Stimulated activated CD4-positive, alpha-beta T cell treated with anti-CD3 and anti-CD28 coated beads, Interleukin-4, amount 100 ng/mL, for 4 hours (primary cell): ENCODE measurements around the gene ZC3H14.

Source experiments
- DNase-seq, 2 experiments: peaks; one replicate each; pipeline ENCODE4 v3.0.0-alpha.2; 2020

Gene ZC3H14

DNA sequence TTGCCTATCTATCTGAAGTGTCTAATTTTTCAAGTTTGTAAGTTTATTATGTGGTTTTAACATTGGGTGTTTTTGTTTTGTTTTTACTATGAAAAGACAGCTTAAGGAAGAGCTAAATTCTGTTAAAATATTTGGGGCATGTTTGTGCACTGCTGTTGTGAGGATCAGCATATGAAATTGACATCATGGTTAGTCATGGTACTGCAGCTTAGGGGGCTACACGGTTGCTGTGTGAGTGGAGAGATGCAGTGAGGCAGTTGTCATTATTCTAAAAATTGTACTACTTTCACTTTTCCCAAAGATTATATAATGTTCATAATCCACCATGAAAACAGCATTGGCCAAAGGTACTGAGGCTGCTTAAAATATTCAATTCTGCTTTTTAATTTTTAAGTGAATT, 49.0 kb downstream of the ZC3H14 start:
- DNase-seq, result no peak

DNA sequence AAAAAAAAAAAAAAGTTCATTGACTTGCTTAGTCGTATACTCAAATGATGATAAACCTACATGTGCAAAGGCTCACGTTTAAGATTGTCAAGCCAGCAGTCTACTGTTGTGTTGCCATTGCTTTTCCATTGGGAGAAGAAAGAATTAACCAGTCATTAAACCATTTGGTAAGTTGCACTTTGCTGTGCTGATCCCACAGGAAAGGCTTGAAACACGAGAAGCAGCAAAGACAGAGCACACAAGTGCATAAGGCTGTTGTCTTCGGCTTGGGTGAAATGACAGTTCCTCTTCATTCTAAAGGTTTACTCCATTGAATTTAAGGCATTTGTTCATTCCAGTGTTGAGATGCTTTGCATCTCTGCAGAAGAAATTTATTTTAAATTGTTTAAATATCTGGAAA, 50.1 kb downstream of the ZC3H14 start:
- no peak for DNase-seq

GRCh38 chr14:88613552-88614010, 50.7 kb downstream of the ZC3H14 start:
- no peak for DNase-seq

DNA sequence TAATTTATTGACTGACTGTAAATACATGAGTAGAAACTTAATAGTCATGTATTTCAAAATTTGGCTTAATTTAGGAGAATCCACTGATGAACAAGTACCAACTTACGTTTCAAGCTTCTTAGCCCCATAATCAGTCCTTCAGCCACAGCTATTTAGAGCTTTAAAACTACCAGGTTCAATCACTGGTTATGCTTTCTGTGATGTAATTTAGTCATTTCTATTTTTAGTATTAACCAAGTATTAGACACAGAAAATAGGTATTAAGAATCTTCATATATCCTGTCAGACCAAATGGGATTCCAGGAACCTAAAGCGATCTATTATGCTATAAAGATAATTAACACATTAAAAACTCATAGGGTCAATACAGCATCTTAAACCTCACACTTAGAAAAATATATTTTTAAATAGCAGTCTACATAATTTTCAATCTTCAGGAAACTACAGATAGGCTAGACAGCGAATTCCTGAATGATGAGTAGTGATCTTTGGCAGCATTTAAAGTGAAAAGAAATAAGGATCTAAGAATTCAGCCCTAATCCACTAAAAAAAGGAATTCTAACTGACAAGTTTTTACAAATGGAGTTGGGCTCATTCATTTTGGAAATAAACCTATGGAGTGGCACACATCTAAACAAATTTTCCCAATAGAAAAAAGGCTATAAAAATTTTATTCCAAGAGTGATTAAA, 51.5 kb downstream of the ZC3H14 start:
- DNase-seq, result no peak

- DNase-seq, result no peak
Measured at GRCh38 chr14:88616697-88617096, 53.9 kb downstream of the ZC3H14 start.

DNA sequence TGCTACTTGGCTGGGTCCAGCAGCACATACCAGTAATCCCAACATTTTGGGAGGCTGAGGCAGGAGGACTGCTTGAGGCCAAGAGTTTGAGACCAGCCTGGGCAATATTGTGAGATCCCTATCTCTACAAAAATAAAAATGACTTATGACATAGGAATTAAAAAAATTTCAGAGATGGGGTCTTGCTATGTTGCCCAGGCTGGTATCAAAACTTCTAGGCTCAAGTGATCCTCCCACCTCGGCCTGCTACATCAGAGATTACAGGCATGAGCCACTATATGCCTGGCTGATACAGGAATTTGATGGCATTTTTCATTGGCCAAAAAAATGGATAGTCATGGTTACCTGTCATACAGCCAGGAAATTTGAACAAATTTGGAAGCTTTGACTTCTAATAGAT, 54.6 kb downstream of the ZC3H14 start:
- DNase-seq, result no peak

DNA sequence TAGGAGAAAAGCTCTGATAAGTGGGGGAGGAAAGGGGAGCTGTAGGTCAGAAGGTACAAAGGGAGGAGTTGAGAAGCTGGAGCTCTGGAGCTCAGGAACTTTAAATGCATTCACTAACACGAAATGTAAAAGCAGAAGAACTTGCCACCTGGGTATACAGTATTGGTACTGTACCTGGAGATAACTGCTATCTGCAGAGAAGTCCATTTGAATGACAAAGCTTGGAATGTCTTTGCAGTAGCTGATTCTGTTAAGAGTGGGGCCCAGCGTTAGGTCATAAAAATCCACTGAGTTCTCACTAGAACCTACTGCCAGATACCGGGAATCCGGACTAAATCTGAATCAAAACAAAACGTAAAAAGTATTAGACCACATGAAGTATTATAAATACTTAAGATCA, 55.6 kb downstream of the ZC3H14 start:
- no peak for DNase-seq

GRCh38 chr14:88621100-88621499, 58.3 kb downstream of the ZC3H14 start:
- DNase-seq, result no peak

DNA sequence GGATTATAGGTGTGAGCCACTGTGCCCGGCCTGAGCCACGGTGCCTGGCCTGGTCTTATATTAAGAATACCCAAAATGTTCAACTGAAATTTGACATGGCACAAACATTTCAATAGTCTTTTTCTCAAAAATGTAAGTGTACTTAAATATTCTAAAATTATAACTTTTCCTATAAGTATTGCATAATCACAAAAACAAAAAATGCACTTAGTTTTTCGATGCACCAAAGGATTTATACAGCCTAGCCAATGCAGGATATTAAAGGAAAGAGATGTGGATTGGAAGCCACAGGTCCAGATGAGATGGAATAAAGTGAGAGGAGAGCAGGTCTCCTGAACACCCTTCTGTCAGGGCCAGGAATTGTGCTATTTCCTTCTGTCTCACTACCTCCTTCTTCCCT, 62.8 kb downstream of the ZC3H14 start:
- DNase-seq, result no peak

DNA sequence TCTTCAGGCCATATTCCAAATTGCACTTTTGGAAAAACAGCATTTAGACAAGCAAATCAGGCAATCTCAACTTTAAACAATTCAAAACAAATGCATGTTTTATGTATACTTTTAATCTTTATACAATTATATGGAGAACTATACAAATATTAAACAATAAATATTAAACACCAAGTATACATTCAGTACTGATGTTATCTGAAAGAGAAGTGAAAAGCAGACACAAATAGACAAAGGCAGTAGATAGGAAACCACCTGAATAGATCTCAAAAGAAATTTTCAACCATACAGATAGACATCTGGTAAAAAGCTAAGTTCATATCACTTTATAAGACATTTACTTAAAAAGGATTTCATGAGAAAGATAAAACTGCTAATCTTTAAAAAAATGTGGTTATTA, 65.2 kb downstream of the ZC3H14 start:
- no peak for DNase-seq

- no peak for DNase-seq
Measured at GRCh38 chr14:88628462-88628861, 65.6 kb downstream of the ZC3H14 start.

- no peak for DNase-seq
Measured at GRCh38 chr14:88630565-88630964, 67.7 kb downstream of the ZC3H14 start.

DNA sequence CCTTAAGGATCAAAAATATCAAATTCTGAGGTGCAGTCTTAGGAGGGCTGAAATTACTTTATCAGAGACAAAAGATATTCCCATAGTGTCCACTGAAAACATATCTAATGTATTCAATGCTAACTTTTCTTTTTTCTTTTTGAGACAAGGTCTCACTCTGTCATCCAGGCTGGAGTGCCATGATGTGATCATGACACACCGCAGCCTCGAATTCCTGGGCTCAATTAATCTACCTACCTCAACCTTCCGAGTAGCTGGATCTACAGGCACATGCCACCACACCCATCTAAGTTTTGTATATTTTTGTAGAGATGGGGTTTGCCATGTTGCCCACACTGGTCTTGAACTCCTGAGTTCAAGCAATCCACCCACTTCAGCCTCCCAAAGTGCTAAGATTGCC, 68.3 kb downstream of the ZC3H14 start:
- DNase-seq, result no peak

DNA sequence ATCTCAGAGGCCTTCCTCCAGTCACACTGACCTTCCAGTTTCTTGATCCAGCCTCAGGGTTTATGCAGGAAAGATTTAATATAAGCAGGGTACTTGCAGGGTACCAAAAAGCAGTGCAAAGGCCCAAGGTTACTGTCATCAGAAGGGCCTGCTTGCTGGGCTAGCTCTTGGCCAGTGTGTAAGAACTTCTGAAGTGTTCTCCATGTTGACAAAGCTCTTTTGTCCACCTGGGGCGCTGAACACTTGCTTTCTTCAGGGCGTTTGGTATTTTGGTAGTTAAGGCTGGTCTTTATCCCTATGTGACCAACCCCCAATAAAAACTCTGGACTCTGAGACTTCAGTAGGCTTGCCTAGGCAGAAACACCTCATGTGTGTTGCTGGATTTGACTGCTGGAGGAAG, 69.7 kb downstream of the ZC3H14 start:
- DNase-seq, result no peak

- DNase-seq, result no peak
Measured at GRCh38 chr14:88639221-88639620, 76.4 kb downstream of the ZC3H14 start.

DNA sequence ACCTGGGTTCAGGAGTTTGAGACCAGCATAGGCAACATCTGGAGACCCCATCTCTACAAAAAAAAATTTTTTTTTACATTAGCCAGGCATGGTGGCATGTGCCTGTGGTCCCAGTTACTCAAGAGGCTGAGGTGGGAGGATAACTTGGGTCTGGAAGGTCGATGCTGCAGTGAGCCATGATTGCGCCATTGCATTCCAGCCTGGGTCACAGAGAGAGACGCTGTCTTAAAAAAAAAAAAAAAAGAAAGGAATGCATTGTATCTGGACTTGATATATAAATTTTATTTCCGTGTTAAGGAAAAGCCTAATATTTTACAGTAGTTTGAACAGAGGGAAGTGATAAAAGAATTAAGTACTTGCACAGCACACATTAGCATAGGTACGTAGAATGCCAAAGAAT, 97.2 kb downstream of the ZC3H14 start:
- no peak for DNase-seq

DNA sequence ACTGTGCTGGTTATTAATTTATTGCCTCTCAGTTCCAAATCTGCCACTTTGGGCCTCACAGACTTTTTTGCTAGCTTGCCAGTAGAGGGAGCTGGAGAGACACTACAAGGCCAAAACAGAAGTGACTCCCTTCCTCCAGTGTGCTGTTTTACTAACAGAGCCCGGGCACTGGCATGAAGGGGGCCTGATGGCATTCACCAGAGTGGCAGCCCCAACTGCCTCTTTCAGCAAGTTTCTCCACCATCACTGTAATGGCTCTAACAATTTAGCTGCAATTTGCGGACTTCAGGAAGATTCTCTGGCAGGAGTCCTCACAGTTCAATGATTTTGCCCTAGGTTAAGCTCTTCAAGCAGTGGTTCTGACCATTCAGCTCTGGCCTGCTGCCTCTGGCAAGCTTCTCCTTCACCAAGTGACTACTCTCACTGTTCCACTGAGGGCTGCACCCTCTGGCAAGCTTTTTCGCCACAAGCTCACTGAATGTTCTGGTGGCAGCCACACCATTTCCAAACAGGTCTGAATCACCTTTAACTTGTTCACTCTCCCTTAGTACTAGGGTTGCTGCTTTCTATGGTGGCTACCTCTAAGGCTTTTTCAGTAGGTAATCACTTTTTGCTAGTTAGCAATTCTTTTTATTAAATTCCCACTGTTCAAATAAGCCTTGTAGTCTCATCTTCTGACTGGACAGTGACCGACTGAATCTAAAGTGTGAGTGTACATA, 104.9 kb downstream of the ZC3H14 start:
- peak; percentile 4 to 35 for DNase-seq

GRCh38 chr14:88668448-88669116, 105.7 kb downstream of the ZC3H14 start:
- DNase-seq, result no peak

GRCh38 chr14:88669346-88669745, 106.5 kb downstream of the ZC3H14 start:
- DNase-seq, result no peak
